Parathyroid adenoma (tissue), 2 donors: ENCODE results near the gene SERTM1.
A peak's percentile ranks its signal among the peaks of the same experiment; 100 is the strongest.

Source experiments
- H2AFZ ChIP-seq: fragments of 300-600 bp; sonication (generic); one replicate; pipeline ENCODE4 v1.7.0; 2017; ENCODE audit warnings: antibody characterized with exemption, mild to moderate bottlenecking
- H3K27ac ChIP-seq: fragments of 300-600 bp; sonication (generic); one replicate; pipeline ENCODE4 v1.7.0; 2017
- H3K27me3 ChIP-seq: fragments of 300-600 bp; sonication (generic); one replicate; pipeline ENCODE4 v1.7.0; 2017; ENCODE audit warnings: low read length; ENCODE audit not compliant: control insufficient read depth, insufficient read depth
- H3K36me3 ChIP-seq: fragments of 300-600 bp; sonication (generic); one replicate; pipeline ENCODE4 v1.7.0; 2017; ENCODE audit warnings: low read length; ENCODE audit not compliant: control insufficient read depth, insufficient read depth
- H3K4me1 ChIP-seq: fragments of 300-600 bp; sonication (generic); one replicate; pipeline ENCODE4 v1.7.0; 2017; ENCODE audit warnings: control low read depth
- H3K4me2 ChIP-seq: fragments of 300-600 bp; sonication (generic); one replicate; pipeline ENCODE4 v1.7.0; 2017; ENCODE audit warnings: low read length
- H3K4me3 ChIP-seq: fragments of 300-600 bp; sonication (generic); one replicate; pipeline ENCODE4 v1.7.0; 2017; ENCODE audit warnings: low read depth, low read length
- H3K79me2 ChIP-seq: fragments of 300-600 bp; sonication (generic); one replicate; pipeline ENCODE4 v1.7.0; 2017; ENCODE audit warnings: control low read depth
- H3K9ac ChIP-seq: fragments of 300-600 bp; sonication (generic); one replicate; pipeline ENCODE4 v1.7.0; 2017; ENCODE audit warnings: mild to moderate bottlenecking
- H3K9me3 ChIP-seq: fragments of 300-600 bp; sonication (generic); one replicate; pipeline ENCODE4 v1.7.0; 2017; ENCODE audit warnings: low read length; ENCODE audit not compliant: control insufficient read depth
- TF ChIP-seq, protein P1 (sequence below): fragments of 300-600 bp; sonication (generic); IDR thresholded peaks from one replicate; pipeline ENCODE4 v1.7.0; 2017; ENCODE audit warnings: antibody characterized with exemption, mild to moderate bottlenecking
- donor health status: primary hyperparathyroidism.

The SERTM1 gene

GRCh38 chr13:36709136-36709890 lies 35.5 kb downstream of the SERTM1 start:
- H3K9ac ChIP-seq: no peak overlapping the region
- no peaks in the 10 kb centered on the region for H3K27me3 ChIP-seq
- peaks cover 12% of the 10 kb centered on the region for H3K4me1 ChIP-seq
- H3K27ac ChIP-seq: peak overlapping the region; percentile 21
- no peaks in the 10 kb centered on the region for H3K79me2 ChIP-seq
- no peak overlapping the region for H3K4me3 ChIP-seq
- no peaks in the 10 kb centered on the region for H3K36me3 ChIP-seq
- TF ChIP-seq, protein P1, sequence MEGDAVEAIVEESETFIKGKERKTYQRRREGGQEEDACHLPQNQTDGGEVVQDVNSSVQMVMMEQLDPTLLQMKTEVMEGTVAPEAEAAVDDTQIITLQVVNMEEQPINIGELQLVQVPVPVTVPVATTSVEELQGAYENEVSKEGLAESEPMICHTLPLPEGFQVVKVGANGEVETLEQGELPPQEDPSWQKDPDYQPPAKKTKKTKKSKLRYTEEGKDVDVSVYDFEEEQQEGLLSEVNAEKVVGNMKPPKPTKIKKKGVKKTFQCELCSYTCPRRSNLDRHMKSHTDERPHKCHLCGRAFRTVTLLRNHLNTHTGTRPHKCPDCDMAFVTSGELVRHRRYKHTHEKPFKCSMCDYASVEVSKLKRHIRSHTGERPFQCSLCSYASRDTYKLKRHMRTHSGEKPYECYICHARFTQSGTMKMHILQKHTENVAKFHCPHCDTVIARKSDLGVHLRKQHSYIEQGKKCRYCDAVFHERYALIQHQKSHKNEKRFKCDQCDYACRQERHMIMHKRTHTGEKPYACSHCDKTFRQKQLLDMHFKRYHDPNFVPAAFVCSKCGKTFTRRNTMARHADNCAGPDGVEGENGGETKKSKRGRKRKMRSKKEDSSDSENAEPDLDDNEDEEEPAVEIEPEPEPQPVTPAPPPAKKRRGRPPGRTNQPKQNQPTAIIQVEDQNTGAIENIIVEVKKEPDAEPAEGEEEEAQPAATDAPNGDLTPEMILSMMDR: no peak
- H3K4me2 ChIP-seq: no peak overlapping the region
- H2AFZ ChIP-seq: no peak overlapping the region
- H3K9me3 ChIP-seq: no peaks in the 10 kb centered on the region

GRCh38 chr13:36710396-36710795 lies 36.6 kb downstream of the SERTM1 start:
- Histone ChIP-seq H3K27me3 (no peaks in the 10 kb centered on the region), H3K9ac (no peak overlapping the region), H2AFZ (no peak overlapping the region), H3K4me1 (peaks cover 19% of the 10 kb centered on the region), H3K4me3 (no peak overlapping the region), H3K9me3 (no peaks in the 10 kb centered on the region), H3K36me3 (no peaks in the 10 kb centered on the region), H3K79me2 (no peaks in the 10 kb centered on the region), H3K4me2 (no peak overlapping the region), H3K27ac (no peak overlapping the region)
- TF ChIP-seq, protein P1: no peak

DNA sequence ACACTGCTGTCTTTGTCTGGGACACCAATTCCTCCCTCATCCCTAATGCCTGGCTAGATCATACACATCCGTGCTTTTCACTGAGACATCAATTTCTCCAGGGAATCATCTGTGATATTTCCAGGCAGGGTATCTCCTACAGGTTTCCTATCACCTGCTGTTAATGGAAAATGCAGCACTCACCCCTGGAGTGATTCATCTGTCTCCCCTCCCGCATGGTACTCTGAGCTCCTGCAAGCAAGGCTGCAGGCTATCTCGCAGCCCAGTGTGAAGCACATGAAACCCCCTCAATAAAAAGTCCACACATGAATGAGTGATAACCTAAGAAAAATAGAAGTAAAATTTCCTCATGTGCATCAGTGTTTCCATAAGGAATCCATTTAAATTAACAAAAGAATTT lies 38.5 kb downstream of the SERTM1 start:
- Histone ChIP-seq H3K4me1 (peaks cover 22% of the 10 kb centered on the region), H3K9ac (no peak overlapping the region), H3K79me2 (no peaks in the 10 kb centered on the region), H3K27ac (no peak overlapping the region), H3K9me3 (no peaks in the 10 kb centered on the region), H3K27me3 (no peaks in the 10 kb centered on the region), H3K4me2 (no peak overlapping the region), H3K4me3 (no peak overlapping the region), H2AFZ (no peak overlapping the region), H3K36me3 (no peaks in the 10 kb centered on the region)
- TF ChIP-seq, protein P1: no peak

DNA sequence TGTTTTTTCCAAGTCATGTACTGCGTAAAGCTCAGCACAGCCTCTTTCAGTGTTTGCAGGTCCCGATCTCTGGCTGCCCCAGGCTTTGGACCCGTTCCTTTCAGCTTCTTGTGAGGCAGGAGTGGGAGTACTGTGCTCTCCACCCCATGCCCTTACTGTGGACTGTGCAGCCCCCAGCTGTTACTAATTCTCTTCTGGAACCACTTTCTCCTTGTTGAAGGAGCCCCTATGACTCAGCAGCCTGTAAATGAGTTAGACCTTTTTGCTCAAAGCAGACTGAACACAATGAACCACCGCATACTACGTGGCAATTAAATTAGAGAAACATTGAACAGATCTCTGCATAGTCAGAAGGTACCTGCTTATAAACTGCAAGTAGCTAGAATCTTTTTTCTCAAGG lies 39.0 kb downstream of the SERTM1 start:
- peak overlapping the region; percentile 7 for H2AFZ ChIP-seq
- no peak overlapping the region for H3K4me2 ChIP-seq
- no peak overlapping the region for H3K9ac ChIP-seq
- H3K4me3 ChIP-seq: no peak overlapping the region
- no peaks in the 10 kb centered on the region for H3K36me3 ChIP-seq
- H3K27ac ChIP-seq: no peak overlapping the region
- no peaks in the 10 kb centered on the region for H3K79me2 ChIP-seq
- H3K4me1 ChIP-seq: peaks cover 22% of the 10 kb centered on the region
- no peaks in the 10 kb centered on the region for H3K27me3 ChIP-seq
- TF ChIP-seq, protein P1: no peak
- H3K9me3 ChIP-seq: no peaks in the 10 kb centered on the region

- Histone ChIP-seq H2AFZ (peak overlapping the region; percentile 42), H3K36me3 (no peaks in the 10 kb centered on the region), H3K9me3 (no peaks in the 10 kb centered on the region), H3K4me2 (no peak overlapping the region), H3K79me2 (no peaks in the 10 kb centered on the region), H3K4me3 (no peak overlapping the region), H3K27me3 (no peaks in the 10 kb centered on the region), H3K4me1 (peaks cover 20% of the 10 kb centered on the region), H3K27ac (no peak overlapping the region), H3K9ac (no peak overlapping the region)
- TF ChIP-seq, protein P1: no peak
These were observed 40.1 kb downstream of the SERTM1 start for GRCh38 chr13:36713887-36714286.
